Measurements from ENCODE around the gene BRINP3.

DNA sequence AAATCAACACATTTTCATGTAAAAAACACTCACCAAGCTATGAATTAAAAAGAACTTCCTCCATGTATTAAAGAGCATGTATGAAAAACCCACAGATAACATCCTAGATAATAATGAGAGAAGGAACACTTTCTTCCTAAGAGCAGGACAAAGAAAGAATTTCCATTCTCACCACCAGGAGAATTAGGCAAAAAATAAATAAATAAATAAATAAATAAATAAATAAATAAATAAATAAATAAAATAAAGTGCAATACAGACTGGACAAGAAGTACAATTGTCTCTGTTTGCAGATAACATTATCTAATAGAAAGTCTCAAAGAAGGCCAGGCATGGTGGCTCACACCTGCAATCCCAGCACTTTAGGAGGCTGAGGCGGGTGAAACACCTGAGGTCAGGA is 218.2 kb downstream of the BRINP3 start:
- TF ChIP-seq PHF8 (IDR thresholded peaks at IDR 0.05; ENCODE audit: borderline replicate concordance, low read depth) = no peak
- TF ChIP-seq, protein P1, sequence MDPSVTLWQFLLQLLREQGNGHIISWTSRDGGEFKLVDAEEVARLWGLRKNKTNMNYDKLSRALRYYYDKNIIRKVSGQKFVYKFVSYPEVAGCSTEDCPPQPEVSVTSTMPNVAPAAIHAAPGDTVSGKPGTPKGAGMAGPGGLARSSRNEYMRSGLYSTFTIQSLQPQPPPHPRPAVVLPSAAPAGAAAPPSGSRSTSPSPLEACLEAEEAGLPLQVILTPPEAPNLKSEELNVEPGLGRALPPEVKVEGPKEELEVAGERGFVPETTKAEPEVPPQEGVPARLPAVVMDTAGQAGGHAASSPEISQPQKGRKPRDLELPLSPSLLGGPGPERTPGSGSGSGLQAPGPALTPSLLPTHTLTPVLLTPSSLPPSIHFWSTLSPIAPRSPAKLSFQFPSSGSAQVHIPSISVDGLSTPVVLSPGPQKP (IDR thresholded peaks at IDR 0.05; ENCODE audit: low read depth, low read length) = no peak
- TF ChIP-seq JUN (IDR thresholded peaks at IDR 0.05) = no peak
- TF ChIP-seq, protein P2, sequence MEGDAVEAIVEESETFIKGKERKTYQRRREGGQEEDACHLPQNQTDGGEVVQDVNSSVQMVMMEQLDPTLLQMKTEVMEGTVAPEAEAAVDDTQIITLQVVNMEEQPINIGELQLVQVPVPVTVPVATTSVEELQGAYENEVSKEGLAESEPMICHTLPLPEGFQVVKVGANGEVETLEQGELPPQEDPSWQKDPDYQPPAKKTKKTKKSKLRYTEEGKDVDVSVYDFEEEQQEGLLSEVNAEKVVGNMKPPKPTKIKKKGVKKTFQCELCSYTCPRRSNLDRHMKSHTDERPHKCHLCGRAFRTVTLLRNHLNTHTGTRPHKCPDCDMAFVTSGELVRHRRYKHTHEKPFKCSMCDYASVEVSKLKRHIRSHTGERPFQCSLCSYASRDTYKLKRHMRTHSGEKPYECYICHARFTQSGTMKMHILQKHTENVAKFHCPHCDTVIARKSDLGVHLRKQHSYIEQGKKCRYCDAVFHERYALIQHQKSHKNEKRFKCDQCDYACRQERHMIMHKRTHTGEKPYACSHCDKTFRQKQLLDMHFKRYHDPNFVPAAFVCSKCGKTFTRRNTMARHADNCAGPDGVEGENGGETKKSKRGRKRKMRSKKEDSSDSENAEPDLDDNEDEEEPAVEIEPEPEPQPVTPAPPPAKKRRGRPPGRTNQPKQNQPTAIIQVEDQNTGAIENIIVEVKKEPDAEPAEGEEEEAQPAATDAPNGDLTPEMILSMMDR (IDR thresholded peaks at IDR 0.05) = no peak
- no peak for TF ChIP-seq RCOR1 (IDR thresholded peaks at IDR 0.05; ENCODE audit: low read depth, low read length)
- no peak for TF ChIP-seq EP300 (IDR thresholded peaks at IDR 0.05)
- TF ChIP-seq POLR2A (IDR thresholded peaks at IDR 0.05; ENCODE audit: low read length) = no peak
- no peak for TF ChIP-seq RAD21 (conservative IDR thresholded peaks at IDR 0.05 in 1 of 2, IDR thresholded peaks at IDR 0.05 in 1 of 2)
